Fibroblast of lung (primary cell): ENCODE data around the gene CTBP1.

Experiments used
- EZH2 ChIP-seq: IDR thresholded peaks from 2 replicates; pipeline ENCODE4 v1.5.1; 2012; ENCODE audit warnings: low read length, control low read depth, mild to moderate bottlenecking; ENCODE audit errors: missing control alignments
- TF ChIP-seq, protein P1 (sequence below), 2 donors: IDR thresholded peaks in 1 of 2; conservative IDR thresholded peaks in 1 of 2; 1 replicate in 1 of 2; 2 replicates in 1 of 2; pipeline ENCODE4 v1.5.1; 2011 to 2012; ENCODE audit warnings: low read length in 2 of 2, control low read depth in 1 of 2, inconsistent platforms in 1 of 2, low read depth in 1 of 2, mild to moderate bottlenecking in 1 of 2

DNA sequence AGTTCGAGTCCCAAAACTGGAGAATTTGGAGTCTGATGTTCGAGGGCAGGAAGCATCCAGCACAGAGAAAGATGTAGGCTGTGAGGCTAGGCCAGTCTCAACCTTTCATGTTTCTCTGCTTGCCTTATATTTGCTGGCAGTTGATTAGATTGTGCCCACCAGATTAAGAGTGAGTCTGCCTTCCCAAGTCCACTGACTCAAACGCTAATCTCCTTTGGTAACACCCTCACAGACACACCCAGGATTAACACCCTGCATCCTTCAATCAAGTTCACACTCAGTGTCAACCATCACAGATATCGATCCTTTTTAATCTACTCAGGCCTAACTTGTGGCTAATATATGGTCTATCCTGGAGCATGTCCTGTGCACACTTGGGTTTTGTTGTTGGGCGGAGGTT is 22.8 kb upstream of the CTBP1 start:
- TF ChIP-seq, protein P1, sequence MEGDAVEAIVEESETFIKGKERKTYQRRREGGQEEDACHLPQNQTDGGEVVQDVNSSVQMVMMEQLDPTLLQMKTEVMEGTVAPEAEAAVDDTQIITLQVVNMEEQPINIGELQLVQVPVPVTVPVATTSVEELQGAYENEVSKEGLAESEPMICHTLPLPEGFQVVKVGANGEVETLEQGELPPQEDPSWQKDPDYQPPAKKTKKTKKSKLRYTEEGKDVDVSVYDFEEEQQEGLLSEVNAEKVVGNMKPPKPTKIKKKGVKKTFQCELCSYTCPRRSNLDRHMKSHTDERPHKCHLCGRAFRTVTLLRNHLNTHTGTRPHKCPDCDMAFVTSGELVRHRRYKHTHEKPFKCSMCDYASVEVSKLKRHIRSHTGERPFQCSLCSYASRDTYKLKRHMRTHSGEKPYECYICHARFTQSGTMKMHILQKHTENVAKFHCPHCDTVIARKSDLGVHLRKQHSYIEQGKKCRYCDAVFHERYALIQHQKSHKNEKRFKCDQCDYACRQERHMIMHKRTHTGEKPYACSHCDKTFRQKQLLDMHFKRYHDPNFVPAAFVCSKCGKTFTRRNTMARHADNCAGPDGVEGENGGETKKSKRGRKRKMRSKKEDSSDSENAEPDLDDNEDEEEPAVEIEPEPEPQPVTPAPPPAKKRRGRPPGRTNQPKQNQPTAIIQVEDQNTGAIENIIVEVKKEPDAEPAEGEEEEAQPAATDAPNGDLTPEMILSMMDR (conservative IDR thresholded peaks at IDR 0.05 in 1 of 2, IDR thresholded peaks at IDR 0.05 in 1 of 2; ENCODE audit: low read depth in 1 of 2, low read length in 2 of 2): no peak
- no peak for TF ChIP-seq EZH2
